IPS-18c (cell line): ENCODE measurements around the gene FTH1.
A peak's percentile ranks its signal among the peaks of the same experiment; 100 is the strongest.
"Not testable (repeated sequence)": the region's sequence is repeated elsewhere in the genome, so short reads cannot be mapped to it uniquely, and the experiment has no call there.

ENCODE experiments used
- H3K4me3 ChIP-seq: 2 replicates; pipeline ENCODE4 v1.7.0; 2013; ENCODE audit warnings: low read depth, mild to moderate bottlenecking, low read length, moderate library complexity; ENCODE audit not compliant: insufficient read depth
- H3K9me3 ChIP-seq: one replicate; pipeline ENCODE4 v1.6.1; 2013; ENCODE audit warnings: mild to moderate bottlenecking, low read length, moderate library complexity; ENCODE audit not compliant: control insufficient read depth, insufficient read depth

Gene FTH1

DNA sequence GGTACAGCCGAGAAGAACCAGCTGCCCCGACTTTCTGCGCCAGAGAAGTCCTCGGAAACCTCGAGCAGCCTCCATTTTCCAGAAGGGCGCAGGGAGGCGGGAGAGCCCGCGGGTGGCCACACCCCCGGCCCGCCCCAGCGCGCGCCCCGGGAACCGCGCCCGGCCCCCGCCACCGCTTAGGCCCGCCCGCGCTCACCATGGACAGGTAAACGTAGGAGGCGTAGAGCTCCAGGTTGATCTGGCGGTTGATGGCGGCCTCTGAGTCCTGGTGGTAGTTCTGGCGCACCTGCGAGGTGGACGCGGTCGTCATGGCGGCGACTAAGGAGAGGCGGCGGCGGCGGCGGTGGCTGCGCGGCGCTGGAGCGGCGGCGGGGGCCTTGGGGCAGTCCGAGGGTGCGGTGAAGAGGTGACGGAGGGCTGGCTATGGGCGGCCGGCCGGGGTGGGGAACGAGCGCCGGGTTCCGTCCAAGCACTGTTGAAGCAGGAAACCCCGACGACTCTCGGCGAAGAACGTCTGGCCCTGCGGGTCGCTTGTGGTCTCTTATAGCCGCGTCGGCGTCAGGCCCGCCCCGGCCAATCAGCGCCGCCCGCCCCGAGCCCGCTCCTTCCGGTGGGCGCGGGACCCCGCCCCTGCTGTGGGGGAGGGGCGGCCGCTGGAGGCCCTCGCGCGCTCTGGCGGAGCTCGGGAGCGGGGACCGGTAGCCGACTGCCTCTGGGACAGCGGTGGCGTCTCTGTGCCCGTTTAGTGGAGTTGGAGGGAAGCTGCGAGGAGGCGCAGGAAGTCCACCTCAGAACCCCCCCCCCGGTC, at the start of gene FTH1:
TSS of gene FTH1 (minus strand) at position 519 of the 808 bp plus-strand sequence. CDS start at position 310, 209 bp downstream.
- Histone ChIP-seq H3K4me3 (peak within 1 kb of the TSS; percentile 100), H3K9me3 (no peaks in the 10 kb centered on the region)

DNA sequence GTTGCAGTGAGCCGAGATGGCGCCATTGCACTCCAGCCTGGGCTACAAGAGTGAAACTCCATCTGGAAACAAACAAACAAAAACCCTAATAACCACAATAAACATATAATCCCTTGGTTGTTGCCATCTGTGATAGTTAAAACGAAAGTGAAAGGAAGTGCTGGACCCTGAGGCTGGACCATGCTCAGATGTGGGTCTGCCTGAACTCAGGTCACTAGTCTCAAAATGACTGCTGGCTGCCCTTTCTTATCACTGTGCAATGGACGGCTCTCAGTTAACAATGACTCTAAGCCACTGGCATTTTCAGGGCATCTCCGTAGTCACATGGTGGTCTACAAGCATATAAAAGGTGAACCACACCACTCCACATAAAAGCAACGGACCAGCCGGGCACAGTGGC, 48.2 kb upstream of the FTH1 start:
- H3K4me3 ChIP-seq: no peak overlapping the region
- H3K9me3 ChIP-seq: peaks cover 4% of the 10 kb centered on the region

DNA sequence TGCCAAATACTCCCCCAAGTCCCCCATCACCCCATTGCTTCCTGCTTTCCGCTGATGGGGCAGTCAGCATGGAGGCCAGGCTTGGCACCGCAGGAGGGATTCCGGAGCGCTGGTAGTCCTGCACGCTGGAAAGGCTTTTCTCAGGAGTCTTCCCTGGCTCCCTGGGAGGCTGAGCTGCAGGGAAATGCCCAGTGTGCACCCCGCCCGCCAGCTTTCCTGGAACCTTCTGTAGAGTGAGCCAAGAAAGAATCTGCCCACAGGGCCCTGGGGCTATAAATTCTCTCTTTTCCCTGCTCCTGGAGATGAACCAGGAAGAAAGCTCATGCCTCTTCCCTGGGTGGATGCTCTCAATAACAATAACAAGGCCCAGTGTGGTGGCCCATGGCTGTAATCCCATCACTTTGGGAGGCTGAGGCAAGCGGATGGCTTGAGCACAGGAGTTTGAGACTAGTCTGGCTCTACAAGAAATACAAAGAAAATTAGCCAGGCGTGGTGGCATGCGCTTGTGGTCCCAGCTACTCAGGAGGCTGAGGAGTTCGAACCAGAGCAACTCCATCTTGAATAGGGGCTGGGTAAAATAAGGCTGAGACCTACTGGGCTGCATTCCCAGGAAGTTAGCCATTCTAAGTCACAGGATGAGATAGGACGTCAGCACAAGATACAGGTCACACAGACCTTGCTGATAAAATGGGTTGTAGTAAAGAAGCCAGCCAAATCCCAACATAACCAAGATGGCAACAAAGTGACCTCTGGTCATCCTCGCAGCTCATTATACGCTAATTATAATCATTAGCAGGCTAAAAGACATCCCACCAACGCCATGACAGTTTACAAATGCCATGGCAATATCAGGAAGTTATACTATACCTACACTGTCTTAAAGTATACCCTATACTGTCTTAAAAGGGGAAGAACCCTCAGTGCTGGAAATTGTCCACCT, 46.4 kb upstream of the FTH1 start:
- Histone ChIP-seq H3K9me3 (peaks cover 4% of the 10 kb centered on the region), H3K4me3 (no peak overlapping the region)

DNA sequence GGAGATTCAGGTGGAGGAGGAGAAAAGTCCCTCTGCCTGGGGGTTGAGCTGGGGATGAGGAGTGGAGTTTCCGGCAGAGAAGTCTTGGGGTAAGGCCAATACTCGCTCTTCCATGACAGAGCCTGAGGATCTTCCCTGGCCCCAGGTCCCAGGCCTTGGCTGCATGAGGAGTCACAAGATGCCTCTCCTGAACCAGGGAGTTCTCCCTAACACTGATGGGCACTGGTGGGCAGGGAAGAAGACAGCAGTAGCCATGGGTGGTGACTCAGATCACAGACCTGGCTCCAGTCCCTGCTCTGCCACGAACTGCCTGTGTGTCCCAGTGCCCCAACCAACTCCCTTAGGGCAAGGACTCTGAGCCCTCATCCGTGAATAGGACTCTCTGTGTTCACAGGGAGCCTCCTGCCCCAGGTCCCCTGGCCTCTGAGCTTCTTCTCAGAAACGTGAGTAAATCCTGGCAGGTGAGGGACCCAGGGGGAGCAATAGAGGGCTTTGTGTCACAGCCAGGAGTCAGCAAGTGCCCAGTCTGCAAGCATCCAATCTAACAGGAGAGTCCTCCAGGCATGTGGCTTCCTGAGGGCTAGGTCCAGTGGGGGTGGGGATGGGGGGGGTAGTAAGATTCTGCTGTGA, 45.5 kb upstream of the FTH1 start:
- peaks cover 4% of the 10 kb centered on the region for H3K9me3 ChIP-seq
- H3K4me3 ChIP-seq: no peak overlapping the region

DNA sequence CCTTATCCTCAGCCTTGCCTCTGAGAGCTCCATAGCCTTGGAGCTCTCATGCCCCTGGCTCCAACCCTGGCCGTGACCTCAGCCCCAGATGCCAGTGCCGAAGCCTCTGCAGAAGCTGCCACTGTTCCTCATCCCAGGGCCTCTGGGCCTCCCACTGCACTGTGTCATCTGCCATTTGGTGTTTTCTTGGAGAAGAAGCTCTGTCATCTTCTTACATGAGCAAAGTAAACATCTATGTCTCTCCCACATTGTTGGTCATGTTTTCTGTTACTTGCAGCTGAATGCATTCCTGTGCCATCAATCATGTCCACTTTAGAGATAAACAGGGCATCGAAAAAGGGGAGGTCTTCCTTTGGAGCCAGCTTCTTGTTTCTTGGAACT, 45.0 kb upstream of the FTH1 start:
- Histone ChIP-seq H3K4me3 (no peak overlapping the region), H3K9me3 (peaks cover 4% of the 10 kb centered on the region)

DNA sequence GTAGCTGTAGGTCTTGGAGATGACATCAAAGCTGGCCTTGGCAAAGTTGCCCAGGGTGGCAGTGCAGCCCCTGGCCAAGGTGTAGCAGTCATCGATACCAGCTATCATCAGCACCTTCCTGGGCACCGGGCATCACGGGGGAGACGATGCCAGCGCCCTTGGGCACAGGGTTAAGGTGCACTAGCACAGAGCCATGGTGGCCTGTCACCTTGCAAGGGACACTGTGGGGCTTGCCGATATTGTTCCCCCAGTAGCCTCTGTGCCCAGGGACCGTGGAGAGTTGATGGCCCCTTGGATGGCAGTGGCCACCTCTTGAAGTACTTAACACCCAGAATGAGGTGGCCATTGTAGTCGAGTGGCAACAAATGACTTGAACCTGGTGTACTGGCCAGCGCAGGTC, 44.4 kb upstream of the FTH1 start:
- Histone ChIP-seq H3K4me3 (no peak overlapping the region), H3K9me3 (peaks cover 4% of the 10 kb centered on the region)

- H3K4me3 ChIP-seq: no peak overlapping the region
- peaks cover 4% of the 10 kb centered on the region for H3K9me3 ChIP-seq
Observed at GRCh38 chr11:62010935-62011528, 43.6 kb upstream of the FTH1 start.

GRCh38 chr11:62008193-62008592, 40.8 kb upstream of the FTH1 start:
- H3K4me3 ChIP-seq: no peak overlapping the region
- peaks cover 4% of the 10 kb centered on the region for H3K9me3 ChIP-seq

DNA sequence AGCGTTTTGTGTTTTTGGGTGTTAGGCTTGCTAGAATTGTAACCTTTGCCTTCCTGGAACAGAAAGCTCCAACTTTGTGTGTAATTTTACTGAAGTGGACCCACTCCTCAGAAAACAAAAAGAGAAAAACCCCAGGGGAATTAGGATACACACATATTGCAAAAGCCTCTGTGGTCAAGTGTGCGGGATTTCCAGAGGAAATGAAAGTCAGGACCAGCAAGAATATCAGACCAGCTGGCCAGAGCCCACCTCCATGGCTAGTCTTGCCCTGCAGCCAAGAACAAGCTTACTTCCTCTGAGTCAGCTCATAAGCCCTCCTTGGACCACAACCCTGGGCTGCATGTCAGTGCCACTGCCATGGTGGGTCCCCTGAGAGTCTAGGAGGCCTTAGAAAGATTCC, 37.0 kb upstream of the FTH1 start:
- H3K9me3 ChIP-seq: no peaks in the 10 kb centered on the region
- no peak overlapping the region for H3K4me3 ChIP-seq

- H3K9me3 ChIP-seq, H3K4me3 ChIP-seq: not testable (repeated sequence)
Observed at GRCh38 chr11:62002283-62002682, 34.8 kb upstream of the FTH1 start.

DNA sequence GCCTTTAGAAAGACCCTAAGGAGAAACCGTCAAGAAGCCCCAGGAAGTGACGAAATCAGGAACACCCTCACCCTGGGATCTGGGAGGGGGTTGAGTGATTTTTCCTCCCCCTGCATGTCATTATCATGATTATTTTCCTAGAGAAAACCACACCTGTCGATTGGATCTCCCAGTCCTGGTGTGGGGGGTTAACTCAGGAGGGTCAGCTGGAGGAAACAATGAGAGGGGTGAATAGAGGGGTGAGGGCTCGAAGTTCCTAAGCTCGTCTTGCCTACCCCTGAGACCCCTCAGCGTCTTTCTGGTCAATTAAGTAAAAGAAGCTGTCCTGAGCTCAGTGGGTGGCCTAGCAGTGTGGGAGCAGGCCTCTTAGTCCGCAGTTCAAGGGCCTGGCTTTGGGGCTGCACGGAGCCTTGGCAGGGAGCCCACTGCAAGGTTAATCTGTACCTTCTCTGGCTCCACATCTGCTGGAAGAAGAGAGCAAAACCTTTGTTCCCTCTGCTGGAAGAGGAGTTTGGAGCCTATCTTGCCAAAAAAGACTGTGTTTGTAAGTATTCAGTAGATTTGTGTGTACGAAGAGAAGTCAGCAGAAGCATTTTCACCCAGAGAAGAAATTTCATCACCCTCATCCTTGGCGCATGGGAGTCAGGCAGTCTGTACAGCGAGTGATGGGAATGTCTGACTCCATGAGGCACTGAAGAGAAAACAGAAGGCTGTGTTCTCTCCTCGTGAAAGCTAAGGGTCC, 34.2 kb upstream of the FTH1 start:
- Histone ChIP-seq H3K4me3 (no peak overlapping the region), H3K9me3 (no peaks in the 10 kb centered on the region)

DNA sequence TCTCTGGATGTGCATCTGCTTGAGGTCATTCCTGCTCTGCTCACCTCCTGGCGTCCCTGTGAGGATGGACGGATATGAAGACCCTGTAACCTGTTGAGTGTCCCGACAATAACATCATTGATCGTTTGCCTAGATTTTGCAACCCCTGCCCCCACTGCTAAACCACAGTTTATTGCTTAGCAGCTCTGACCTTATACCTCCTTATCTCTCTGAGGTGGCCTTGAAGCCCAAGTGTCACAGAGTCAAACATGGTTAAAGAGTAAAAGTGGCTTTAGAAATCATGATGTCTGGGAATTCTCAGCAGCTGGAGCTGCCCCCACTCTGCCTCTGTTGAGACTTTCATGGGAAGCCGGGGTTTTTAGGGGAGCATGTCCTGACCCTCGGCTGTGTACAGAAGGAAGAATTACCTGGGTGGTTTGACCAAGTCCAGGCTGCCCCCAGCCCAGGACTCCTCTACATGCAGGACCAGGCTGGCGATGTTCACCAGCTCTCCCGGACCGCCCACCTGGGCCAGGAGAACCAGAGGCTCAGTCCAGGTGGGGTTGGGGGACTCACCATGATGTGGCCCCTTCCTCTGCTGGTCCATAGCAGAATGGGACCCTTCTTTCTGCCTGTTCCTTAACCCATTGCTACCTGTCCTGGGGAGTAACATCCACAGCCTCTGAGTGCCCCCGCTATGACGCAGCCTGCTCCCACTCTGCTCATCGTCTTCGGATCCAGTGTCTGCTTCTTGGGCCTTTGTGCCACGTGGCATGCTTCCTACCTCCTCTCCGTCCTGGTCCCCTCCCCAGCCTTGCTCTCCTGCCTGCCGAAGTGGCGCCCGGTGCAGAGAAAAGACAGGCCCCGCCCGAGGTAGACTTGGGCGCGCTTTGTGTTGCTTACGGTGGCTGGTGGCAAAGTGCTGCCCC, 33.4 kb upstream of the FTH1 start:
- Histone ChIP-seq H3K9me3 (no peaks in the 10 kb centered on the region), H3K4me3 (no peak overlapping the region)

GRCh38 chr11:61999141-61999975, 31.9 kb upstream of the FTH1 start:
- Histone ChIP-seq H3K4me3 (no peak overlapping the region), H3K9me3 (no peaks in the 10 kb centered on the region)

GRCh38 chr11:61996933-61997332, 29.5 kb upstream of the FTH1 start:
- Histone ChIP-seq H3K9me3 (peaks cover 2% of the 10 kb centered on the region), H3K4me3 (no peak overlapping the region)

DNA sequence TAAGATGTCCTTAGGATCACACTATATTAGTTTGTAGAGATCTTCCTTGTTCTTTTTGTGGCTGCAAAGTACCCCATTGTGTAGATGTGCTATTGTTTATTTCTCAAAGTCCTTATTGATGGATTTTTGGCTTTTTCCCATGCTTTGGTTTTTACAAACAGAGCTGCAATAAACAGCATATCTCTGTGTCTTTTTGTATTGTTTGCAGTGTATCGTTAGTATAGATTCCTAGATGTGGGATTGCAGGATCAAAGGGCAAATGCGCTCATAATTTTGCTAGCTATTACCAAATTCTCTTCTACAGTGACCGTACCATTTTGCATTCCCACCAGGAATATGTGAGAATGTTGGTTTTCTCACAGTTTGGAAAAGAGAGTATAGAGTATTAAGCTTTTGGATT, 27.5 kb upstream of the FTH1 start:
- no peak overlapping the region for H3K4me3 ChIP-seq
- H3K9me3 ChIP-seq: peaks cover 2% of the 10 kb centered on the region
